HEK293T (cell line): ENCODE results near the gene EPOP.

Source experiments
- ARNT ChIP-seq: fragments of 450-650 bp; IDR thresholded peaks from 2 replicates; pipeline ENCODE4 v1.6.1; 2017; ENCODE audit warnings: mild to moderate bottlenecking
- BHLHE40 ChIP-seq: fragments of 450-650 bp; IDR thresholded peaks from 2 replicates; pipeline ENCODE4 v1.6.1; 2016; ENCODE audit warnings: mild to moderate bottlenecking, moderate library complexity, borderline replicate concordance
- ELF4 ChIP-seq: fragments of 450-650 bp; IDR thresholded peaks from 2 replicates; pipeline ENCODE4 v1.6.1; 2017; ENCODE audit warnings: antibody characterized with exemption
- FOXA1 ChIP-seq: fragments of 450-650 bp; IDR thresholded peaks from 2 replicates; pipeline ENCODE4 v1.6.1; 2016; ENCODE audit warnings: mild to moderate bottlenecking
- FOXK2 ChIP-seq: fragments of 450-650 bp; IDR thresholded peaks from 2 replicates; pipeline ENCODE4 v1.6.1; 2016; ENCODE audit warnings: mild to moderate bottlenecking
- FOXM1 ChIP-seq: fragments of 450-650 bp; IDR thresholded peaks from 2 replicates; pipeline ENCODE4 v1.6.1; 2017; ENCODE audit warnings: mild to moderate bottlenecking, borderline replicate concordance
- HDGF ChIP-seq: fragments of 450-650 bp; IDR thresholded peaks from 2 replicates; pipeline ENCODE4 v1.6.1; 2017; ENCODE audit warnings: antibody characterized with exemption, borderline replicate concordance
- L3MBTL2 ChIP-seq: fragments of 450-650 bp; conservative IDR thresholded peaks from 2 replicates; pipeline ENCODE4 v1.6.1; 2016; ENCODE audit warnings: mild to moderate bottlenecking
- LEF1 ChIP-seq: fragments of 450-650 bp; IDR thresholded peaks from 2 replicates; pipeline ENCODE4 v1.6.1; 2017; ENCODE audit warnings: mild to moderate bottlenecking, borderline replicate concordance
- NFRKB ChIP-seq: fragments of 450-650 bp; IDR thresholded peaks from 2 replicates; pipeline ENCODE4 v1.6.1; 2016; ENCODE audit warnings: mild to moderate bottlenecking, moderate library complexity
- SP1 ChIP-seq: fragments of 450-650 bp; IDR thresholded peaks from 2 replicates; pipeline ENCODE4 v1.6.1; 2017
- TARDBP ChIP-seq: fragments of 450-650 bp; IDR thresholded peaks from 2 replicates; pipeline ENCODE4 v1.6.1; 2016
- ZNF384 ChIP-seq: fragments of 450-650 bp; IDR thresholded peaks from 2 replicates; pipeline ENCODE4 v1.6.1; 2016
- TF ChIP-seq, protein P1 (sequence below): fragments of 450-650 bp; IDR thresholded peaks from 2 replicates; pipeline ENCODE4 v1.6.1; 2016

DNA sequence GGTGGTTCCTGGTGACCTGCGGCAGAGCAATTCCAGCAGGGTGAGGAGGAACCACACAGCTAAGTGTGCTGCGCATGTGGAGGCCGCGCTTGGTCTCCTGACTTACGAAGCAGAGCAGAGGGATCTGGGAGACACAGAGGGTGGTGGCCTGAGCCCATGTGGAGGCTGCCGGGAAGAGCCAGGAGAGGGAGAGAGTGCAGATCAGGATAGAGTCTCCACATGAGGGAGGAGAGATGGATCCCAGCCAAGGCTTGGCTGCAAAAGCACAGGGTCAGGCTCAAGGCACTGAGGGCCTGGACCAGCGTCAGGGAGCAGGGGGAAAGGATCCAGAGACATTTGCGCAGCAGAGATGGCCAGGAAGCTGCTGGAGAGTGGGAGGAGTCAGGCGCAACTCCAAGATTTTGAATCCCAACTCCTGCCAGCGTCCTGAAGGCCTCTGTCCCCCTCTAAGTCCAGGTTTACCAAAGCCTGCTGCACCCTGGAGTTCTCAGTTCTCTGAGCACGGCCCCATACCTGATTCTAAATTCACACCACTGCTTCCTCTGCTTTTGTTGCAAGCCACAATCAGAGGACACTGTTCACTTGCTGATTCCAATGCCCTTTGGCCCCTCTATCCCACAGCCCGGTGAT lies 19.1 kb upstream of the EPOP start:
- TF ChIP-seq FOXA1 (no peak), ARNT (no peak), SP1 (no peak), L3MBTL2 (no peak), TARDBP (no peak), HDGF (no peak), ZNF384 (no peak), LEF1 (no peak), BHLHE40 (no peak), FOXK2 (no peak), ELF4 (no peak), FOXM1 (no peak), NFRKB (no peak)
- TF ChIP-seq, protein P1, sequence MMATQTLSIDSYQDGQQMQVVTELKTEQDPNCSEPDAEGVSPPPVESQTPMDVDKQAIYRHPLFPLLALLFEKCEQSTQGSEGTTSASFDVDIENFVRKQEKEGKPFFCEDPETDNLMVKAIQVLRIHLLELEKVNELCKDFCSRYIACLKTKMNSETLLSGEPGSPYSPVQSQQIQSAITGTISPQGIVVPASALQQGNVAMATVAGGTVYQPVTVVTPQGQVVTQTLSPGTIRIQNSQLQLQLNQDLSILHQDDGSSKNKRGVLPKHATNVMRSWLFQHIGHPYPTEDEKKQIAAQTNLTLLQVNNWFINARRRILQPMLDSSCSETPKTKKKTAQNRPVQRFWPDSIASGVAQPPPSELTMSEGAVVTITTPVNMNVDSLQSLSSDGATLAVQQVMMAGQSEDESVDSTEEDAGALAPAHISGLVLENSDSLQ: no peak
